Endodermal cell (in vitro differentiated cells): ENCODE data around the gene PTPRN2. TPM values are rescaled to one million over a fixed set of nuclear protein-coding genes. Genes with fewer than 3 reads are reported as not detected.
A peak's percentile ranks its signal among the peaks of the same experiment; 100 is the strongest.

Source experiments
- DNase-seq: peaks from one replicate; pipeline ENCODE4 v3.0.0-alpha.2; 2017
- H3K27ac ChIP-seq: 2 replicates; pipeline ENCODE4 v1.5.1; 2013; ENCODE audit warnings: mild to moderate bottlenecking, low read depth, low read length, moderate library complexity
- H3K27me3 ChIP-seq: 2 replicates; pipeline ENCODE4 v1.6.1; 2013; ENCODE audit warnings: mild to moderate bottlenecking, low read length, moderate library complexity; ENCODE audit not compliant: insufficient read depth, control insufficient read depth, poor library complexity, severe bottlenecking
- H3K36me3 ChIP-seq: 2 replicates; pipeline ENCODE4 v1.7.0; 2013; ENCODE audit warnings: mild to moderate bottlenecking, low read length, moderate library complexity; ENCODE audit not compliant: control insufficient read depth, insufficient read depth
- H3K4me1 ChIP-seq: one replicate; pipeline ENCODE4 v1.7.0; 2013; ENCODE audit warnings: low read length; ENCODE audit not compliant: control insufficient read depth, insufficient read depth
- H3K4me3 ChIP-seq: 2 replicates; pipeline ENCODE4 v1.5.1; 2013; ENCODE audit warnings: mild to moderate bottlenecking, low read length, moderate library complexity
- H3K9ac ChIP-seq: 2 replicates; pipeline ENCODE4 v1.6.1; 2013; ENCODE audit warnings: mild to moderate bottlenecking, low read length, moderate library complexity; ENCODE audit not compliant: poor library complexity, severe bottlenecking; ENCODE audit errors: extremely low read depth
- H3K9me3 ChIP-seq: 2 replicates; pipeline ENCODE4 v1.6.1; 2013; ENCODE audit warnings: mild to moderate bottlenecking, low read length, moderate library complexity; ENCODE audit not compliant: control insufficient read depth
- H3K27ac Mint-ChIP-seq: 2 replicates; pipeline ENCODE4 v1.8.0; 2020; ENCODE audit warnings: mixed read lengths
- H3K27me3 Mint-ChIP-seq: 2 replicates; pipeline ENCODE4 v1.8.0; 2021; ENCODE audit warnings: mild to moderate bottlenecking, mixed read lengths; ENCODE audit not compliant: insufficient read depth
- H3K36me3 Mint-ChIP-seq: 2 replicates; pipeline ENCODE4 v1.8.0; 2020; ENCODE audit warnings: low read depth, mixed read lengths
- H3K4me1 Mint-ChIP-seq: 2 replicates; pipeline ENCODE4 v1.8.0; 2020; ENCODE audit warnings: mixed read lengths
- H3K4me3 Mint-ChIP-seq: 2 replicates; pipeline ENCODE4 v1.8.0; 2020; ENCODE audit warnings: mild to moderate bottlenecking, moderate library complexity, mixed read lengths
- H3K9me3 Mint-ChIP-seq: 2 replicates; pipeline ENCODE4 v1.8.0; 2020; ENCODE audit warnings: mild to moderate bottlenecking, mixed read lengths
- CTCF ChIP-seq: fragments of 200-600 bp; sonication (generic); conservative IDR thresholded peaks from 2 replicates; pipeline ENCODE4 v1.5.0; 2021; ENCODE audit warnings: antibody characterized with exemption, mild to moderate bottlenecking
- WGBS, 2 experiments: methylation state at CpG; one replicate each; pipeline versions ENCODE4 v1.1.5 to v1.1.7; 2013; ENCODE audit warnings: missing lambda C conversion rate in 2 of 2, mixed read lengths in 1 of 2; ENCODE audit not compliant: insufficient coverage in 1 of 2, insufficient read length in 1 of 2; 5-methylcytosine and 5-hydroxymethylcytosine counted together
- total RNA-seq, 2 donors: library from RNA; stranded (reverse); fragmentation: NEBNext Ultra II Directional in 1 of 2; extraction: Animal tissue kit (Norgen Biotek cat#: 25700) in 1 of 2; gene quantifications; 2 replicates in 1 of 2; 3 replicates in 1 of 2; pipeline ENCODE4 v1.2.1, GENCODE V29; 2021

The PTPRN2 gene
- total RNA-seq, 2 donors from 2014 or later, result 0.69 to 1.2 TPM

- Mint-ChIP-seq H3K9me3 (no peaks in the 10 kb centered on the region), H3K36me3 (no peaks in the 10 kb centered on the region), H3K27me3 (peaks cover 29% of the 10 kb centered on the region), H3K4me1 (no peaks in the 10 kb centered on the region), H3K27ac (no peak overlapping the region), H3K4me3 (no peak overlapping the region)
- no peak for DNase-seq
- no peaks in the 10 kb centered on the region for H3K4me1 ChIP-seq
- no peaks in the 10 kb centered on the region for H3K27me3 ChIP-seq
- H3K9ac ChIP-seq, result no peak overlapping the region
- no peak overlapping the region for H3K4me3 ChIP-seq
- TF ChIP-seq CTCF, result no peak
- H3K36me3 ChIP-seq, result no peaks in the 10 kb centered on the region
- 76 to 88% methylated on average over 8 to 12 of the region's 13 CpGs for WGBS, 2 experiments
- H3K27ac ChIP-seq, result no peak overlapping the region
- peaks cover 39% of the 10 kb centered on the region for H3K9me3 ChIP-seq
These were observed 856.5 kb downstream of the PTPRN2 start for GRCh38 chr7:157731126-157731525.

DNA sequence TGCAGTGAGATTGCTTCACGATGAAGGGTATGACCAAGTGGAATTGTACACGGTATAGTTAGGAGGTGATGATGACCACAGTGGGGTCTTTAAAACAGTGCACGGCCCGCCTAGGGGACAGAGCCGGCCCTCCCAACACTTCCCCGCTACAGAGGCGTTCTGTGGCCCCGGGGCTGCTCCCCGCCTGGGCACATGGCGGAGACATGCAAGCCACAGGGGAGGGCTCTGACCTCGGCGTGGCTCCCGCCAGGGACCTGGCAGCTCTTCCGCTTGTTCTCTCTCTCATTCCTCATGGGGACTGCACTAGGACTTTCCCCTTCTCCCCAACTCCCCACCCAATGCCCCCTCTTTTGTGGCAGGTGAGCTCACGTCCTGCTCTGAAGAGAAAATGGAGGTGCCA, 857.0 kb downstream of the PTPRN2 start:
- H3K9me3 ChIP-seq, result peaks cover 40% of the 10 kb centered on the region
- Mint-ChIP-seq H3K4me1 (no peaks in the 10 kb centered on the region), H3K36me3 (no peaks in the 10 kb centered on the region), H3K4me3 (no peak overlapping the region), H3K27ac (no peak overlapping the region), H3K27me3 (peaks cover 29% of the 10 kb centered on the region), H3K9me3 (no peaks in the 10 kb centered on the region)
- H3K4me1 ChIP-seq, result no peaks in the 10 kb centered on the region
- TF ChIP-seq CTCF, result no peak
- H3K27ac ChIP-seq, result no peak overlapping the region
- H3K4me3 ChIP-seq, result no peak overlapping the region
- H3K9ac ChIP-seq, result no peak overlapping the region
- no peak for DNase-seq
- H3K36me3 ChIP-seq, result no peaks in the 10 kb centered on the region
- WGBS, 2 experiments, result 82 to 88% methylated on average over 9 to 15 of the region's 15 CpGs
- no peaks in the 10 kb centered on the region for H3K27me3 ChIP-seq

GRCh38 chr7:157729566-157729965, 858.1 kb downstream of the PTPRN2 start:
- Mint-ChIP-seq H3K4me3 (no peak overlapping the region), H3K4me1 (no peaks in the 10 kb centered on the region), H3K27me3 (peaks cover 26% of the 10 kb centered on the region), H3K9me3 (no peaks in the 10 kb centered on the region), H3K27ac (no peak overlapping the region), H3K36me3 (no peaks in the 10 kb centered on the region)
- Histone ChIP-seq H3K4me3 (no peak overlapping the region), H3K27me3 (no peaks in the 10 kb centered on the region), H3K27ac (no peak overlapping the region), H3K9me3 (peaks cover 38% of the 10 kb centered on the region), H3K36me3 (no peaks in the 10 kb centered on the region), H3K9ac (no peak overlapping the region), H3K4me1 (no peaks in the 10 kb centered on the region)
- no peak for DNase-seq
- TF ChIP-seq CTCF, result peak; percentile 25
- 74 to 77% methylated on average over 10 to 11 of the region's 11 CpGs for WGBS, 2 experiments
